ENCODE results near the gene SMPD1.

DNA sequence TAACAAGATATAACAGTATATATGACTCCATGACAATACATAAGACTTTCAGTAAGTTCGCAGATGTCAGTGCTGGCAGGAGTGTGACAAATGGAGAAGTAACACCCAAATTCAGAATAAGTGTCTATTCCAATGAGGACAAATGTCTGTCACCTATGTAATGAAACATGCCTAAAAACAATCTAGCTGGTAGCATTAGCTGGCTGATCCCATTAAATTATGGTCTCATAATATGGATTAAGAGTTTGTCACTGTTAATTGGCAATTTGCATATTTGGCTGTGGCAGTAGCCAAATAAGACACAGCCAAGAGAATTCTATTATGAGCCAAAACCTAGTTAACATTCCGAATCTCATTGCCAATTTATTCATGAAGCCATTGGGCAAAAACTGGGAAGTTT is 39.8 kb upstream of the SMPD1 start:
- TF ChIP-seq, protein P1, sequence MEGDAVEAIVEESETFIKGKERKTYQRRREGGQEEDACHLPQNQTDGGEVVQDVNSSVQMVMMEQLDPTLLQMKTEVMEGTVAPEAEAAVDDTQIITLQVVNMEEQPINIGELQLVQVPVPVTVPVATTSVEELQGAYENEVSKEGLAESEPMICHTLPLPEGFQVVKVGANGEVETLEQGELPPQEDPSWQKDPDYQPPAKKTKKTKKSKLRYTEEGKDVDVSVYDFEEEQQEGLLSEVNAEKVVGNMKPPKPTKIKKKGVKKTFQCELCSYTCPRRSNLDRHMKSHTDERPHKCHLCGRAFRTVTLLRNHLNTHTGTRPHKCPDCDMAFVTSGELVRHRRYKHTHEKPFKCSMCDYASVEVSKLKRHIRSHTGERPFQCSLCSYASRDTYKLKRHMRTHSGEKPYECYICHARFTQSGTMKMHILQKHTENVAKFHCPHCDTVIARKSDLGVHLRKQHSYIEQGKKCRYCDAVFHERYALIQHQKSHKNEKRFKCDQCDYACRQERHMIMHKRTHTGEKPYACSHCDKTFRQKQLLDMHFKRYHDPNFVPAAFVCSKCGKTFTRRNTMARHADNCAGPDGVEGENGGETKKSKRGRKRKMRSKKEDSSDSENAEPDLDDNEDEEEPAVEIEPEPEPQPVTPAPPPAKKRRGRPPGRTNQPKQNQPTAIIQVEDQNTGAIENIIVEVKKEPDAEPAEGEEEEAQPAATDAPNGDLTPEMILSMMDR (IDR thresholded peaks at IDR 0.05), result no peak
- no peak for TF ChIP-seq POLR2A (IDR thresholded peaks at IDR 0.05)
